H1 (cell line): ENCODE results near the gene RITA1. TPM values are rescaled to one million over a fixed set of nuclear protein-coding genes. Genes with fewer than 3 reads are reported as not detected.
A peak's percentile ranks its signal among the peaks of the same experiment; 100 is the strongest.

ENCODE experiments used
- CTCF ChIA-PET: fragments of 300-600 bp; sonication (Branson Sonifier 250); formaldehyde crosslinking; loops from one replicate; lab custom pipeline; 2021; ENCODE audit not compliant: partially characterized antibody; lab: Charles Lee
- POLR2A ChIA-PET: fragments of 300-600 bp; sonication (Branson Sonifier 250); formaldehyde crosslinking; loops from one replicate; lab custom pipeline; 2021; ENCODE audit warnings: inconsistent platforms; ENCODE audit not compliant: partially characterized antibody; lab: Charles Lee
- DNase-seq, 2 experiments: peaks; one replicate each; pipeline versions ENCODE4 v3.0.0 to v3.0.0-alpha.2; 2010 to 2022; ENCODE audit warnings: low spot score in 2 of 2, low read depth in 1 of 2, mixed read lengths in 1 of 2
- FAIRE-seq: peaks from 2 replicates; lab custom pipeline; 2011; peaks lifted over from hg19 to GRCh38; lab: Jason Lieb, UNC
- H2AFZ ChIP-seq: 2 replicates; pipeline ENCODE4 v1.8.1; 2012; ENCODE audit warnings: low read length, inconsistent platforms
- H2AK5ac ChIP-seq: 2 replicates; pipeline ENCODE4 v1.6.1; 2013; ENCODE audit warnings: low read depth, low read length
- H2BK120ac ChIP-seq: replicated peaks from 2 replicates; pipeline ENCODE3; 2013; ENCODE audit warnings: low read depth, low read length, inconsistent platforms
- H2BK12ac ChIP-seq: 2 replicates; pipeline ENCODE4 v1.6.1; 2013; ENCODE audit warnings: low read depth, low read length
- H2BK15ac ChIP-seq: 2 replicates; pipeline ENCODE4 v1.6.1; 2013; ENCODE audit warnings: low read length
- H2BK20ac ChIP-seq: 2 replicates; pipeline ENCODE4 v1.6.1; 2013; ENCODE audit warnings: low read length
- H2BK5ac ChIP-seq: 2 replicates; pipeline ENCODE4 v1.6.1; 2013; ENCODE audit warnings: low read depth, low read length
- H3K14ac ChIP-seq: 2 replicates; pipeline ENCODE4 v1.6.1; 2013; ENCODE audit warnings: inconsistent platforms; ENCODE audit not compliant: insufficient read length
- H3K18ac ChIP-seq: 2 replicates; pipeline ENCODE4 v1.6.1; 2013; ENCODE audit warnings: low read length; ENCODE audit errors: extremely low read depth
- H3K23ac ChIP-seq: 2 replicates; pipeline ENCODE4 v1.6.1; 2013; ENCODE audit warnings: inconsistent platforms; ENCODE audit not compliant: insufficient read length
- H3K23me2 ChIP-seq: 2 replicates; pipeline ENCODE4 v1.6.1; 2013; ENCODE audit warnings: low read depth, low read length
- H3K27ac ChIP-seq: 2 replicates; pipeline ENCODE4 v1.6.1; 2011; ENCODE audit warnings: low read depth, low read length, inconsistent platforms
- H3K27me3 ChIP-seq, 4 experiments: replicated peaks in 1 of 4; 1 replicate in 1 of 4; 2 replicates in 3 of 4; pipeline versions ENCODE4 v1.6.1 to v1.8.1; 2011 to 2013; ENCODE audit warnings: low read length in 3 of 4, mild to moderate bottlenecking in 3 of 4, inconsistent platforms in 2 of 4, mixed read lengths in 2 of 4, moderate library complexity in 1 of 4; ENCODE audit not compliant: control insufficient read depth in 3 of 4, insufficient read depth in 3 of 4; ENCODE audit errors: extremely low read depth in 1 of 4
- H3K36me3 ChIP-seq, 4 experiments: 2 replicates each; pipeline versions ENCODE4 v1.6.1 to v1.8.1; 2011 to 2013; ENCODE audit warnings: mild to moderate bottlenecking in 4 of 4, low read length in 3 of 4, moderate library complexity in 2 of 4, control low read depth in 1 of 4, inconsistent platforms in 1 of 4; ENCODE audit not compliant: insufficient read depth in 4 of 4, control insufficient read depth in 2 of 4
- H3K4ac ChIP-seq: replicated peaks from 2 replicates; pipeline ENCODE3; 2013; ENCODE audit warnings: low read length, low read depth, mixed read lengths, inconsistent platforms; ENCODE audit not compliant: insufficient read length
- H3K4me1 ChIP-seq, 4 experiments: replicated peaks in 1 of 4; 1 replicate in 1 of 4; 2 replicates in 3 of 4; pipeline versions ENCODE4 v1.6.1 to v1.8.1; 2011 to 2013; ENCODE audit warnings: low read length in 3 of 4, inconsistent platforms in 2 of 4, mixed read lengths in 1 of 4; ENCODE audit not compliant: insufficient read depth in 4 of 4, control insufficient read depth in 3 of 4
- H3K4me2 ChIP-seq, 2 experiments: 2 replicates each; pipeline versions ENCODE4 v1.6.1 to v1.8.1; 2011 to 2013; ENCODE audit warnings: low read depth in 2 of 2, low read length in 2 of 2, control low read depth in 1 of 2, inconsistent platforms in 1 of 2, mild to moderate bottlenecking in 1 of 2; ENCODE audit not compliant: insufficient read depth in 1 of 2
- H3K4me3 ChIP-seq, 4 experiments: fragments of 200-600, 300-600 bp in 1 of 4; sonication (generic), shearing (Covaris generic), sonication (Bioruptor Twin) in 1 of 4; 2 replicates each; pipeline versions ENCODE4 v1.5.1 to v1.8.1; 2011 to 2016; ENCODE audit warnings: low read length in 4 of 4, low read depth in 3 of 4, control low read depth in 2 of 4, inconsistent platforms in 2 of 4, mild to moderate bottlenecking in 2 of 4, mixed read lengths in 1 of 4, moderate library complexity in 1 of 4; ENCODE audit not compliant: insufficient read depth in 2 of 4; ENCODE audit errors: extremely low read depth in 1 of 4
- H3K56ac ChIP-seq: replicated peaks from 2 replicates; pipeline ENCODE3; 2013; ENCODE audit warnings: low read depth, mild to moderate bottlenecking, mixed read lengths, low read length, inconsistent platforms; ENCODE audit not compliant: insufficient read length
- H3K79me1 ChIP-seq: 2 replicates; pipeline ENCODE4 v1.6.1; 2013; ENCODE audit warnings: low read depth, low read length, control low read depth
- H3K79me2 ChIP-seq, 2 experiments: 2 replicates each; pipeline versions ENCODE4 v1.6.1 to v1.8.1; 2012 to 2013; ENCODE audit warnings: low read length in 2 of 2, mild to moderate bottlenecking in 2 of 2, inconsistent platforms in 1 of 2; ENCODE audit not compliant: insufficient read depth in 2 of 2, control insufficient read depth in 1 of 2
- H3K9ac ChIP-seq, 4 experiments: replicated peaks in 1 of 4; 1 replicate in 1 of 4; 2 replicates in 3 of 4; pipeline versions ENCODE4 v1.6.1 to v1.8.1; 2011 to 2013; ENCODE audit warnings: low read depth in 3 of 4, low read length in 3 of 4, control low read depth in 2 of 4, mild to moderate bottlenecking in 2 of 4, moderate library complexity in 2 of 4, inconsistent platforms in 1 of 4; ENCODE audit errors: extremely low read depth in 1 of 4
- H3K9me3 ChIP-seq, 2 experiments: 2 replicates each; pipeline versions ENCODE4 v1.6.1 to v1.8.1; 2012 to 2013; ENCODE audit warnings: mild to moderate bottlenecking in 2 of 2, moderate library complexity in 2 of 2, control low read depth in 1 of 2, inconsistent platforms in 1 of 2, low read depth in 1 of 2, low read length in 1 of 2, mixed read lengths in 1 of 2; ENCODE audit not compliant: insufficient read depth in 2 of 2
- H4K20me1 ChIP-seq, 2 experiments: replicated peaks in 1 of 2; 2 replicates each; pipeline versions ENCODE3 to v1.8.1; 2011 to 2013; ENCODE audit warnings: inconsistent platforms in 2 of 2, low read length in 2 of 2, mild to moderate bottlenecking in 1 of 2; ENCODE audit not compliant: insufficient read depth in 2 of 2, control insufficient read depth in 1 of 2
- H4K5ac ChIP-seq: 2 replicates; pipeline ENCODE4 v1.6.1; 2013; ENCODE audit warnings: low read length, low read depth, mixed read lengths, inconsistent platforms; ENCODE audit not compliant: insufficient read length
- H4K8ac ChIP-seq: 2 replicates; pipeline ENCODE4 v1.8.0; 2013; ENCODE audit warnings: mild to moderate bottlenecking, moderate library complexity, low read length, inconsistent platforms; ENCODE audit not compliant: insufficient read depth; ENCODE audit errors: extremely low read depth
- H4K91ac ChIP-seq: replicated peaks from 2 replicates; pipeline ENCODE3; 2013; ENCODE audit warnings: low read length, mixed read lengths, inconsistent platforms; ENCODE audit not compliant: insufficient read length
- ASH2L ChIP-seq: fragments of 200-600, 300-600 bp; sonication (generic); IDR thresholded peaks from one replicate; pipeline ENCODE4 v1.7.1; 2017; ENCODE audit warnings: low read length
- CEBPB ChIP-seq: IDR thresholded peaks from 2 replicates; pipeline ENCODE4 v1.6.1; 2012; ENCODE audit warnings: low read depth, low read length
- E2F6 ChIP-seq: IDR thresholded peaks from 2 replicates; pipeline ENCODE4 v1.6.1; 2012; ENCODE audit warnings: inconsistent platforms
- EP300 ChIP-seq, 2 experiments: IDR thresholded peaks; 1 replicate in 1 of 2; 2 replicates in 1 of 2; pipeline ENCODE4 v1.6.1; 2011 to 2012; ENCODE audit warnings: low read depth in 2 of 2, low read length in 2 of 2, mild to moderate bottlenecking in 2 of 2, borderline replicate concordance in 1 of 2, inconsistent platforms in 1 of 2, moderate library complexity in 1 of 2
- GTF2F1 ChIP-seq: IDR thresholded peaks from 2 replicates; pipeline ENCODE4 v1.6.1; 2012; ENCODE audit warnings: low read depth, low read length, improper control_type of control experiment, borderline replicate concordance
- JUN ChIP-seq: IDR thresholded peaks from 2 replicates; pipeline ENCODE4 v1.6.1; 2011; ENCODE audit warnings: low read depth, mild to moderate bottlenecking, improper control_type of control experiment, low read length
- KDM1A ChIP-seq: fragments of 200-600, 300-600 bp; sonication (generic); IDR thresholded peaks from 2 replicates; pipeline ENCODE4 v1.7.1; 2016; ENCODE audit warnings: mild to moderate bottlenecking, low read length, borderline replicate concordance
- KDM4A ChIP-seq: IDR thresholded peaks from one replicate; pipeline ENCODE4 v1.7.1; 2012; ENCODE audit warnings: low read depth, mild to moderate bottlenecking, moderate library complexity, low read length, inconsistent platforms; ENCODE audit not compliant: severe bottlenecking
- POLR2A ChIP-seq, 2 experiments: IDR thresholded peaks; 1 replicate in 1 of 2; 2 replicates in 1 of 2; pipeline ENCODE4 v1.6.1; 2011; ENCODE audit warnings: low read depth in 2 of 2, low read length in 2 of 2, mild to moderate bottlenecking in 2 of 2; ENCODE audit errors: control extremely low read depth in 1 of 2
- SIRT6 ChIP-seq: IDR thresholded peaks from one replicate; pipeline ENCODE4 v1.7.1; 2012; ENCODE audit warnings: low read length, inconsistent platforms
- SRF ChIP-seq: IDR thresholded peaks from 2 replicates; pipeline ENCODE4 v1.6.1; 2011; ENCODE audit warnings: mild to moderate bottlenecking, low read depth, low read length, moderate library complexity
- WGBS, 2 experiments: shearing (Covaris generic) in 1 of 2; methylation state at CpG; one replicate each; pipeline versions ENCODE4 v1.1.6 to v1.1.7; 2013 to 2015; ENCODE audit warnings: low lambda C conversion rate in 2 of 2, mixed read lengths in 2 of 2, inconsistent platforms in 1 of 2, low coverage in 1 of 2, missing lambda C conversion rate in 1 of 2; ENCODE audit not compliant: insufficient replicate concordance in 2 of 2, insufficient coverage in 1 of 2, insufficient read length in 1 of 2; ENCODE audit errors: extremely low coverage in 1 of 2, missing lambda C conversion rate in 1 of 2; 5-methylcytosine and 5-hydroxymethylcytosine counted together
- polyA plus RNA-seq, 7 experiments: library from polyadenylated mRNA; depleted of rRNA in 3 of 7; stranded (reverse) in 5 of 7; unstranded in 2 of 7; fragments of >200 nt in 5 of 7; fragments of 200-250 nt in 2 of 7; gene quantifications; 1 replicate in 5 of 7; 2 replicates in 1 of 7; 4 replicates in 1 of 7; pipeline versions ENCODE4 v1.2.1 to v1.2.3, GENCODE V29; 2011 to 2013; ENCODE audit warnings: missing spikeins in 2 of 7, mixed read lengths in 2 of 7
- total RNA-seq: library from RNA; stranded (reverse); fragmentation: NEBNext Ultra II Directional; extraction: Animal tissue kit (Norgen Biotek cat#: 25700); gene quantifications from 2 replicates; pipeline ENCODE4 v1.2.1, GENCODE V29; 2021

The RITA1 gene
- total and polyA plus RNA-seq, 2 of the 8 experiments (the other 6 are each of a cell fraction or from before 2014, with no cell fraction given) = 24.1 to 25.8 TPM

GRCh38 chr12:113221181-113221996 is 35.9 kb downstream of the RITA1 start, which contains the start of gene TPCN1:
TSS of gene TPCN1 (plus strand) at chr12:113221464. CDS start at chr12:113226853, 5,389 bp downstream.
- H3K4me2 ChIP-seq = peak within 1 kb of the TSS; percentile 86 to 88
- TF ChIP-seq JUN (no peak), E2F6 (no peak), KDM1A (no peak), SRF (0 out of 2 replicates have a peak, but pooled peaks have one; percentile 2), CEBPB (no peak), EP300 (IDR thresholded peaks at IDR 0.05; ENCODE audit: borderline replicate concordance in 1 of 2, low read depth in 2 of 2, low read length in 2 of 2) (no peak), SIRT6 (no peak), POLR2A (IDR thresholded peaks at IDR 0.05; ENCODE audit: control extremely low read depth in 1 of 2, low read depth in 2 of 2, low read length in 2 of 2) (peak; percentile 96), ASH2L (peak; percentile 56), KDM4A (peak; percentile 86), GTF2F1 (peak; percentile 48; the same call in 1 of the 2 replicates)

More at GRCh38 chr12:113221181-113221996, 35.9 kb downstream of the RITA1 start, which contains the start of gene TPCN1:
- H3K27ac ChIP-seq = peak within 1 kb of the TSS; percentile 67
- no peak within 1 kb of the TSS for H2AK5ac ChIP-seq
- 1% methylated on average over 42 of the region's 68 CpGs; no CpG with 5 or more reads in 1 of the 2 experiments for WGBS, 2 experiments
- H2BK12ac ChIP-seq = peak within 1 kb of the TSS; percentile 75
- H3K4ac ChIP-seq = no peak within 1 kb of the TSS
- H3K56ac ChIP-seq = peak within 1 kb of the TSS; percentile 46
- H3K18ac ChIP-seq = peak within 1 kb of the TSS; percentile 60
- FAIRE-seq = no peak
- H2BK120ac ChIP-seq = no peak within 1 kb of the TSS
- no peaks in the 10 kb centered on the region for H3K27me3 ChIP-seq
- H4K20me1 ChIP-seq = peaks cover 0 to 4% of the 10 kb centered on the region in 2 experiments
- peaks cover 0 to 10% (median 6%) of the 10 kb centered on the region in 4 experiments; a peak in 4 of 7 replicates for H3K4me1 ChIP-seq
- ChIA-PET CTCF (interaction anchor here (0.6 to 2.8 kb wide), 9 partner anchors 9 to 50 kb away, joined by 3 to 8 read pairs (median 3); no protein-coding TSS in a partner anchor), POLR2A (interaction anchor here (0.6 to 5.3 kb wide), 25 partner anchors 9 to 745 kb away, joined by 3 to 32 read pairs (median 3); partner anchors contain the start of genes DDX54 and RITA1)
- H3K36me3 ChIP-seq = no peaks in the 10 kb centered on the region
- H2BK5ac ChIP-seq = no peak within 1 kb of the TSS
- H4K8ac ChIP-seq = peak within 1 kb of the TSS; percentile 69; the same call in 1 of the 2 replicates
- H3K9ac ChIP-seq = peak within 1 kb of the TSS; percentile 71 to 89 (median 78)
- peak within 1 kb of the TSS; percentile 47; the same call in 1 of the 2 replicates for H2AFZ ChIP-seq
- H2BK15ac ChIP-seq = no peak within 1 kb of the TSS
- no peak within 1 kb of the TSS for H3K14ac ChIP-seq
- peak within 1 kb of the TSS; percentile 73 to 84 (median 74) for H3K4me3 ChIP-seq
- peak within 1 kb of the TSS; percentile 81 for H4K91ac ChIP-seq
- no peaks in the 10 kb centered on the region for H3K79me1 ChIP-seq
- H3K23ac ChIP-seq = no peak within 1 kb of the TSS
- H4K5ac ChIP-seq = no peak within 1 kb of the TSS
- peak; percentile 98 to 100 for DNase-seq
- peaks cover 0 to 7% of the 10 kb centered on the region in 2 experiments; a peak in 1 of 4 replicates for H3K79me2 ChIP-seq
- H3K9me3 ChIP-seq = no peaks in the 10 kb centered on the region
- H2BK20ac ChIP-seq = no peak within 1 kb of the TSS
- H3K23me2 ChIP-seq = peaks cover 8% of the 10 kb centered on the region
